Endothelial cell of umbilical vein (primary cell): ENCODE data around the gene BCAS3. TPM values are rescaled to one million over a fixed set of nuclear protein-coding genes. Genes with fewer than 3 reads are reported as not detected.

Source experiments
- BruUV-seq: library from RNA; stranded (reverse); fragments of 400-500 nt; replicated peaks from 2 replicates; lab custom pipeline; 2021; lab: Mats Ljungman, UMichigan
- CTCF ChIA-PET: fragments of 300-600, 350-600 bp; sonication (Branson Sonifier 250); formaldehyde crosslinking; loops from one replicate; lab custom pipeline; 2021; ENCODE audit warnings: antibody characterized with exemption, inconsistent platforms; lab: Charles Lee
- POLR2A ChIA-PET: fragments of 300-600, 350-600 bp; sonication (Branson Sonifier 250); formaldehyde crosslinking; loops from one replicate; lab custom pipeline; 2021; ENCODE audit warnings: antibody characterized with exemption, inconsistent platforms; lab: Charles Lee
- DNase-seq: peaks from one replicate; pipeline ENCODE4 v3.0.0-alpha.2; 2011; ENCODE audit warnings: low read depth, low spot score
- FAIRE-seq: peaks from 2 replicates; lab custom pipeline; 2011; peaks lifted over from hg19 to GRCh38; lab: Jason Lieb, UNC
- H2AFZ ChIP-seq: 2 replicates; pipeline ENCODE4 v1.6.0; 2012; ENCODE audit warnings: low read depth, low read length, control low read depth, inconsistent platforms
- H3K27ac ChIP-seq: 2 replicates; pipeline ENCODE4 v1.5.1; 2011; ENCODE audit warnings: low read depth, mild to moderate bottlenecking, control low read depth, low read length, moderate library complexity; ENCODE audit not compliant: insufficient read depth
- H3K27me3 ChIP-seq, 2 experiments: 2 replicates each; pipeline versions ENCODE4 v1.6.0 to v1.6.1; 2011; ENCODE audit warnings: low read length in 2 of 2, mixed read lengths in 1 of 2; ENCODE audit not compliant: control insufficient read depth in 2 of 2, insufficient read depth in 2 of 2
- H3K36me3 ChIP-seq, 2 experiments: 2 replicates in 1 of 2; 3 replicates in 1 of 2; pipeline ENCODE4 v1.5.1; 2011; ENCODE audit warnings: low read length in 2 of 2, mild to moderate bottlenecking in 1 of 2, moderate library complexity in 1 of 2; ENCODE audit not compliant: control insufficient read depth in 2 of 2, insufficient read depth in 2 of 2; ENCODE audit errors: extremely low read depth in 1 of 2
- H3K4me1 ChIP-seq: 3 replicates; pipeline ENCODE4 v1.5.1; 2011; ENCODE audit warnings: mild to moderate bottlenecking, low read length; ENCODE audit not compliant: control insufficient read depth, insufficient read depth; ENCODE audit errors: extremely low read depth
- H3K4me2 ChIP-seq: 2 replicates; pipeline ENCODE4 v1.6.1; 2011; ENCODE audit warnings: low read length, control low read depth, mixed read lengths; ENCODE audit not compliant: insufficient read depth
- H3K4me3 ChIP-seq, 3 experiments: fragments of 200-600 bp in 1 of 3; sonication (generic), shearing (Covaris generic) in 1 of 3; replicated peaks in 1 of 3; 2 replicates each; pipeline ENCODE4 v1.5.1; 2011 to 2016; ENCODE audit warnings: control low read depth in 3 of 3, low read length in 3 of 3, mild to moderate bottlenecking in 2 of 3, inconsistent platforms in 1 of 3, low read depth in 1 of 3, moderate library complexity in 1 of 3; ENCODE audit not compliant: insufficient read depth in 1 of 3
- H3K79me2 ChIP-seq: 2 replicates; pipeline ENCODE4 v1.6.0; 2012; ENCODE audit warnings: low read length, inconsistent platforms; ENCODE audit not compliant: control insufficient read depth, insufficient read depth
- H3K9ac ChIP-seq: replicated peaks from 2 replicates; pipeline ENCODE3; 2011; ENCODE audit warnings: low read length, control low read depth; ENCODE audit not compliant: insufficient read depth; ENCODE audit errors: extremely low read depth
- H3K9me1 ChIP-seq: replicated peaks from 3 replicates; pipeline ENCODE4 v1.6.0; 2011; ENCODE audit warnings: mild to moderate bottlenecking, low read length; ENCODE audit not compliant: control insufficient read depth, insufficient read depth; ENCODE audit errors: extremely low read depth
- H3K9me3 ChIP-seq: replicated peaks from 2 replicates; pipeline ENCODE4 v1.5.1; 2012; ENCODE audit warnings: low read length, inconsistent platforms; ENCODE audit not compliant: control insufficient read depth, insufficient read depth
- H4K20me1 ChIP-seq: replicated peaks from 2 replicates; pipeline ENCODE3; 2011; ENCODE audit warnings: mild to moderate bottlenecking, low read length; ENCODE audit not compliant: control insufficient read depth, insufficient read depth; ENCODE audit errors: extremely low read depth
- CTCF ChIP-seq, 2 donors: IDR thresholded peaks; 1 replicate in 1 of 2; 2 replicates in 1 of 2; pipeline ENCODE4 v1.5.1; 2011; ENCODE audit warnings: low read length in 2 of 2, mild to moderate bottlenecking in 2 of 2, moderate library complexity in 2 of 2, control low read depth in 1 of 2, inconsistent platforms in 1 of 2, low read depth in 1 of 2; ENCODE audit not compliant: insufficient read depth in 1 of 2; ENCODE audit errors: extremely low read depth in 1 of 2
- EZH2 ChIP-seq: IDR thresholded peaks from 2 replicates; pipeline ENCODE4 v1.6.1; 2012; ENCODE audit warnings: borderline replicate concordance, low read depth, mild to moderate bottlenecking, moderate library complexity, low read length, inconsistent platforms; ENCODE audit not compliant: severe bottlenecking
- FOS ChIP-seq: IDR thresholded peaks from 2 replicates; pipeline ENCODE4 v1.6.1; 2011; ENCODE audit warnings: mild to moderate bottlenecking, low read length, moderate library complexity, borderline replicate concordance; ENCODE audit not compliant: insufficient read depth
- GATA2 ChIP-seq: IDR thresholded peaks from 2 replicates; pipeline ENCODE4 v1.7.0; 2011; ENCODE audit warnings: low read depth, mild to moderate bottlenecking, moderate library complexity, mixed read lengths, low read length; ENCODE audit not compliant: insufficient read length, insufficient read depth
- JUN ChIP-seq: IDR thresholded peaks from 2 replicates; pipeline ENCODE4 v1.6.1; 2011; ENCODE audit warnings: borderline replicate concordance, low read depth; ENCODE audit not compliant: insufficient read length, insufficient read depth
- MAX ChIP-seq: IDR thresholded peaks from 2 replicates; pipeline ENCODE4 v1.6.1; 2011; ENCODE audit not compliant: insufficient read depth, insufficient read length
- MYC ChIP-seq: IDR thresholded peaks from one replicate; pipeline ENCODE4 v1.6.1; 2011; ENCODE audit warnings: mild to moderate bottlenecking, low read depth, low read length
- POLR2A ChIP-seq: IDR thresholded peaks from 2 replicates; pipeline ENCODE4 v1.6.1; 2012; ENCODE audit warnings: low read depth, mild to moderate bottlenecking, control low read depth, low read length
- POLR2AphosphoS5 ChIP-seq: IDR thresholded peaks from 2 replicates; pipeline ENCODE4 v1.6.1; 2012; ENCODE audit warnings: low read depth, mild to moderate bottlenecking, control low read depth, low read length, moderate library complexity; ENCODE audit not compliant: insufficient read depth
- dilution Hi-C: fragments of 300-500 bp; cut with MboI; formaldehyde crosslinking; loops from one replicate; pipeline ENCODE4 v1.15.0; 2019; ENCODE audit warnings: low sequenced_read_pairs; ENCODE audit not compliant: extremely low pct_ligation_motif_present
- intact Hi-C: fragments of 100-400 bp; cut with micrococcal nuclease; formaldehyde crosslinking; loops from one replicate; pipeline ENCODE4 v1.10.0; 2022
- polyA plus RNA-seq, 4 experiments: library from polyadenylated mRNA; depleted of rRNA in 3 of 4; stranded (reverse) in 3 of 4; unstranded in 1 of 4; fragments of >200 nt; gene quantifications; 2 replicates each; pipeline versions ENCODE4 v1.2.1 to v1.2.3, GENCODE V29; 2011 to 2012; ENCODE audit warnings: missing spikeins in 1 of 4
- total RNA-seq: library from RNA; stranded (reverse); gene quantifications from 2 replicates; pipeline ENCODE4 v1.2.3, GENCODE V29; 2021

BCAS3 gene
- total and polyA plus RNA-seq, 2 donors (not counting 3 experiments of a cell fraction or from before 2014, with no cell fraction given), result 8.2 to 16.0 TPM

GRCh38 chr17:61174310-61174709, 496.7 kb downstream of the BCAS3 start:
- ChIA-PET POLR2A (no interaction called here), CTCF (no interaction called here)
- no peaks in the 10 kb centered on the region for H3K36me3 ChIP-seq
- no peak overlapping the region for H2AFZ ChIP-seq
- no peak overlapping the region for H3K4me3 ChIP-seq
- DNase-seq (no peak), FAIRE-seq (no peak)
- no peak for TF ChIP-seq EZH2
- no peak for TF ChIP-seq POLR2A
- TF ChIP-seq MYC, result no peak
- TF ChIP-seq POLR2AphosphoS5, result no peak
- TF ChIP-seq FOS, result no peak
- no peak for TF ChIP-seq MAX
- no peak for TF ChIP-seq CTCF (IDR thresholded peaks at IDR 0.05; ENCODE audit: extremely low read depth in 1 of 2, insufficient read depth in 1 of 2, low read depth in 1 of 2, low read length in 2 of 2)
- TF ChIP-seq GATA2, result no peak
- no peak for TF ChIP-seq JUN
- intact Hi-C loops (no loop called here), dilution Hi-C loops (no loop called here)
- H3K27ac ChIP-seq, result no peak overlapping the region
- H3K27me3 ChIP-seq, result no peaks in the 10 kb centered on the region
- no peak overlapping the region for H3K4me2 ChIP-seq
- H3K79me2 ChIP-seq, result no peaks in the 10 kb centered on the region
- H4K20me1 ChIP-seq, result no peaks in the 10 kb centered on the region
- no peaks in the 10 kb centered on the region for H3K9me1 ChIP-seq
- BruUV-seq, result no TSS peak
- H3K9ac ChIP-seq, result no peak overlapping the region
- H3K4me1 ChIP-seq, result no peaks in the 10 kb centered on the region
- no peaks in the 10 kb centered on the region for H3K9me3 ChIP-seq
